Measurements from ENCODE around the gene SLC6A12. TPM values are rescaled to one million over a fixed set of nuclear protein-coding genes. Genes with fewer than 3 reads are reported as not detected.

SLC6A12 gene
- polyA plus RNA-seq, 1 donor from 2014 or later, result 0.15 TPM

- TF ChIP-seq CTCF (IDR thresholded peaks at IDR 0.05; ENCODE audit: poor library complexity, severe bottlenecking), result no peak
Observed at GRCh38 chr12:240566-240965, 26.6 kb upstream of the SLC6A12 start (continued).

- Histone ChIP-seq H3K36me3 (ENCODE audit: insufficient read depth, low read length) (no peaks in the 10 kb centered on the region), H3K27me3 (ENCODE audit: insufficient read depth, low read depth, low read length) (no peaks in the 10 kb centered on the region), H2AFZ (ENCODE audit: low read depth, low read length) (no peak overlapping the region), H3K4me2 (ENCODE audit: low read length) (no peak overlapping the region), H3K27ac (ENCODE audit: low read length) (no peak overlapping the region), H4K20me1 (ENCODE audit: insufficient read depth) (no peaks in the 10 kb centered on the region), H3K9me3 (ENCODE audit: low read length) (no peaks in the 10 kb centered on the region), H3K9me2 (ENCODE audit: insufficient read depth, low read length) (no peaks in the 10 kb centered on the region), H3K9ac (ENCODE audit: low read length) (no peak overlapping the region), H3K79me2 (replicated peaks; ENCODE audit: insufficient read depth, low read length) (no peaks in the 10 kb centered on the region), H3K4me3 (ENCODE audit: low read length) (no peak overlapping the region), H3F3A (ENCODE audit: insufficient read depth, low read length, poor library complexity, severe bottlenecking) (no peaks in the 10 kb centered on the region)
- TF ChIP-seq CTCF (IDR thresholded peaks at IDR 0.05; ENCODE audit: poor library complexity, severe bottlenecking) (no peak), RAD21 (conservative IDR thresholded peaks at IDR 0.05) (no peak), EP300 (conservative IDR thresholded peaks at IDR 0.05; ENCODE audit: poor library complexity, severe bottlenecking) (no peak), SMC3 (conservative IDR thresholded peaks at IDR 0.05; ENCODE audit: poor library complexity) (no peak)
Observed at GRCh38 chr12:238736-239398, 24.9 kb upstream of the SLC6A12 start.

- Histone ChIP-seq H2AFZ (ENCODE audit: low read depth, low read length) (no peak overlapping the region), H3K4me2 (ENCODE audit: low read length) (no peak overlapping the region), H3K4me3 (ENCODE audit: low read length) (no peak overlapping the region), H3K9me2 (ENCODE audit: insufficient read depth, low read length) (no peaks in the 10 kb centered on the region), H3F3A (ENCODE audit: insufficient read depth, low read length, poor library complexity, severe bottlenecking) (no peaks in the 10 kb centered on the region), H3K36me3 (ENCODE audit: insufficient read depth, low read length) (no peaks in the 10 kb centered on the region), H3K27ac (ENCODE audit: low read length) (no peak overlapping the region), H4K20me1 (ENCODE audit: insufficient read depth) (no peaks in the 10 kb centered on the region), H3K79me2 (replicated peaks; ENCODE audit: insufficient read depth, low read length) (no peaks in the 10 kb centered on the region), H3K9ac (ENCODE audit: low read length) (no peak overlapping the region), H3K9me3 (ENCODE audit: low read length) (no peaks in the 10 kb centered on the region), H3K27me3 (ENCODE audit: insufficient read depth, low read depth, low read length) (no peaks in the 10 kb centered on the region)
- TF ChIP-seq CTCF (IDR thresholded peaks at IDR 0.05; ENCODE audit: poor library complexity, severe bottlenecking) (no peak), POLR2AphosphoS5 (IDR thresholded peaks at IDR 0.05) (no peak), RAD21 (conservative IDR thresholded peaks at IDR 0.05) (no peak), MXI1 (conservative IDR thresholded peaks at IDR 0.05; ENCODE audit: poor library complexity, severe bottlenecking) (no peak), SMC3 (conservative IDR thresholded peaks at IDR 0.05; ENCODE audit: poor library complexity) (no peak), EZH2 (IDR thresholded peaks at IDR 0.05; ENCODE audit: borderline replicate concordance, insufficient read depth, low read length, poor library complexity, severe bottlenecking) (no peak), REST (IDR thresholded peaks at IDR 0.05; ENCODE audit: borderline replicate concordance) (no peak), EP300 (conservative IDR thresholded peaks at IDR 0.05; ENCODE audit: poor library complexity, severe bottlenecking) (no peak), TAF1 (IDR thresholded peaks at IDR 0.05; ENCODE audit: low read depth) (no peak)
Observed at GRCh38 chr12:238116-238515, 24.2 kb upstream of the SLC6A12 start.
